ENCODE measurements around the gene RARB.

- TF ChIP-seq EZH2 (IDR thresholded peaks at IDR 0.05; ENCODE audit: borderline replicate concordance, insufficient read depth, low read length, poor library complexity, severe bottlenecking) (no peak), POLR2AphosphoS5 (IDR thresholded peaks at IDR 0.05) (no peak), REST (IDR thresholded peaks at IDR 0.05; ENCODE audit: borderline replicate concordance) (no peak), EP300 (conservative IDR thresholded peaks at IDR 0.05; ENCODE audit: poor library complexity, severe bottlenecking) (no peak), CTCF (IDR thresholded peaks at IDR 0.05; ENCODE audit: poor library complexity, severe bottlenecking) (no peak), MXI1 (conservative IDR thresholded peaks at IDR 0.05; ENCODE audit: poor library complexity, severe bottlenecking) (no peak), RAD21 (conservative IDR thresholded peaks at IDR 0.05) (no peak)
Measured at GRCh38 chr3:25480811-25481210, 52.7 kb downstream of the RARB start.

All from neural cell (in vitro differentiated cells).